ENCODE measurements around the gene LRRC75A.
"Not testable (repeated sequence)": the region's sequence is repeated elsewhere in the genome, so short reads cannot be mapped to it uniquely, and the experiment has no call there.

LRRC75A gene

DNA sequence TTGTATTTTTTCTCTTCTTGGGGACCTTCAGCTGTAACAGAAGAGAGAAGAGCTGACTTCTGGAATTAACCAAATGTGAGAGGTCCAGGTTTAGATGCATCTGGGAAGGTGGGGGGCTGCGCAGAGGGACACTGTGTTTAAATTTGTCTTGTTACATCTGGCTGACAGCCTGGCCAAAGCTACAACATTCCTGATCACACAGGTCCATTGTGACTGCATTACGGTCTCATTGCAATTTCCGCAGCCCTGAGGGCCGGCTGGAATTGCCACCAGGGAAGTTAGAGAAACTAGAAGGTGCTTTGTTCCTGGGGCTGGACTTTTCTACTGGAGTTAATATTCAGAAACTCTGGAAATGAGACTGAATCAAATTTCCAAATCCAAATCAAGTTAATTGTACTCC is 37.9 kb upstream of the LRRC75A start:
- H3K79me2 ChIP-seq (ENCODE audit: insufficient read depth, low read length), result no peaks in the 10 kb centered on the region
- no peak overlapping the region for H3K4me3 ChIP-seq (ENCODE audit: low read depth in 1 of 2, low read length in 2 of 2)
- DNase-seq, result no peak
- H3K27ac ChIP-seq (ENCODE audit: low read length), result no peak overlapping the region
- H2AFZ ChIP-seq (ENCODE audit: low read depth, low read length), result no peak overlapping the region
- H3K27me3 ChIP-seq (ENCODE audit: insufficient read depth, low read length, poor library complexity), result peaks cover 22% of the 10 kb centered on the region
- TF ChIP-seq EZH2 (IDR thresholded peaks at IDR 0.05; ENCODE audit: borderline replicate concordance, low read depth, low read length, severe bottlenecking), result no peak
- TF ChIP-seq, protein P1, sequence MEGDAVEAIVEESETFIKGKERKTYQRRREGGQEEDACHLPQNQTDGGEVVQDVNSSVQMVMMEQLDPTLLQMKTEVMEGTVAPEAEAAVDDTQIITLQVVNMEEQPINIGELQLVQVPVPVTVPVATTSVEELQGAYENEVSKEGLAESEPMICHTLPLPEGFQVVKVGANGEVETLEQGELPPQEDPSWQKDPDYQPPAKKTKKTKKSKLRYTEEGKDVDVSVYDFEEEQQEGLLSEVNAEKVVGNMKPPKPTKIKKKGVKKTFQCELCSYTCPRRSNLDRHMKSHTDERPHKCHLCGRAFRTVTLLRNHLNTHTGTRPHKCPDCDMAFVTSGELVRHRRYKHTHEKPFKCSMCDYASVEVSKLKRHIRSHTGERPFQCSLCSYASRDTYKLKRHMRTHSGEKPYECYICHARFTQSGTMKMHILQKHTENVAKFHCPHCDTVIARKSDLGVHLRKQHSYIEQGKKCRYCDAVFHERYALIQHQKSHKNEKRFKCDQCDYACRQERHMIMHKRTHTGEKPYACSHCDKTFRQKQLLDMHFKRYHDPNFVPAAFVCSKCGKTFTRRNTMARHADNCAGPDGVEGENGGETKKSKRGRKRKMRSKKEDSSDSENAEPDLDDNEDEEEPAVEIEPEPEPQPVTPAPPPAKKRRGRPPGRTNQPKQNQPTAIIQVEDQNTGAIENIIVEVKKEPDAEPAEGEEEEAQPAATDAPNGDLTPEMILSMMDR (IDR thresholded peaks at IDR 0.05; ENCODE audit: borderline replicate concordance, extremely low read depth, low read length, poor library complexity, severe bottlenecking), result no peak
- ATAC-seq (ENCODE audit: insufficient read depth, low read depth), result no peak
- peaks cover 4% of the 10 kb centered on the region for H3K4me1 ChIP-seq (ENCODE audit: insufficient read depth, low read length)
- no peaks in the 10 kb centered on the region for H3K9me3 ChIP-seq (ENCODE audit: insufficient read depth, low read length, severe bottlenecking)
- H4K20me1 ChIP-seq (ENCODE audit: insufficient read depth, low read length), result no peaks in the 10 kb centered on the region
- H3K4me2 ChIP-seq (ENCODE audit: insufficient read depth, low read length), result no peak overlapping the region
- H3K36me3 ChIP-seq (ENCODE audit: insufficient read depth, low read length), result no peaks in the 10 kb centered on the region
- no peak overlapping the region for H3K9ac ChIP-seq (ENCODE audit: low read depth, low read length)

DNA sequence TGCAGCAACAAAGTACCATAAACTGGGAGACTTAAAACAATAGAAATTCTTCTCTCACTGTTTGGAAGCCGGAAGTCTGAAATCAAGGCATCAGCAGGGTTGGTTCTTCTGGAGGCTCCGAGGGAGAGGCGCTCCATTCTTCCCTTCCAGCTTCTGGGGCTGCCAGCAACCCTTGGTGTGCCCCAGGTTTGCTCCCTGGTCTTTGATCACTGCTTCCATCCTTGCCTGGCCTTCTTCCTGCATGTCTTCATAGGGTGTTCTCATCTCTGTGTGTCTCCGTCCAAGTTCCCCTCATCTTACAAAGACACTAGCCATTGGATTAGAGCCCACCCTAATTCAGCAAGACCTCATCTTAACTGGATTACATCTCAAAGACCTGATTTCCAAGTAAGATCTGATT is 35.3 kb upstream of the LRRC75A start:
- DNase-seq (no peak), ATAC-seq (ENCODE audit: insufficient read depth, low read depth) (no peak)
- H3K9me3 ChIP-seq (ENCODE audit: insufficient read depth, low read length, severe bottlenecking), result no peaks in the 10 kb centered on the region
- H2AFZ ChIP-seq (ENCODE audit: low read depth, low read length), result no peak overlapping the region
- no peaks in the 10 kb centered on the region for H3K4me1 ChIP-seq (ENCODE audit: insufficient read depth, low read length)
- TF ChIP-seq EZH2 (IDR thresholded peaks at IDR 0.05; ENCODE audit: borderline replicate concordance, low read depth, low read length, severe bottlenecking), result no peak
- TF ChIP-seq, protein P1 (IDR thresholded peaks at IDR 0.05; ENCODE audit: borderline replicate concordance, extremely low read depth, low read length, poor library complexity, severe bottlenecking), result no peak
- H3K79me2 ChIP-seq (ENCODE audit: insufficient read depth, low read length), result no peaks in the 10 kb centered on the region
- H3K27me3 ChIP-seq (ENCODE audit: insufficient read depth, low read length, poor library complexity), result peaks cover 22% of the 10 kb centered on the region
- no peak overlapping the region for H3K4me2 ChIP-seq (ENCODE audit: insufficient read depth, low read length)
- H3K36me3 ChIP-seq (ENCODE audit: insufficient read depth, low read length), result no peaks in the 10 kb centered on the region
- H4K20me1 ChIP-seq (ENCODE audit: insufficient read depth, low read length), result no peaks in the 10 kb centered on the region
- no peak overlapping the region for H3K27ac ChIP-seq (ENCODE audit: low read length)
- H3K9ac ChIP-seq (ENCODE audit: low read depth, low read length), result no peak overlapping the region
- H3K4me3 ChIP-seq (ENCODE audit: low read depth in 1 of 2, low read length in 2 of 2), result no peak overlapping the region

DNA sequence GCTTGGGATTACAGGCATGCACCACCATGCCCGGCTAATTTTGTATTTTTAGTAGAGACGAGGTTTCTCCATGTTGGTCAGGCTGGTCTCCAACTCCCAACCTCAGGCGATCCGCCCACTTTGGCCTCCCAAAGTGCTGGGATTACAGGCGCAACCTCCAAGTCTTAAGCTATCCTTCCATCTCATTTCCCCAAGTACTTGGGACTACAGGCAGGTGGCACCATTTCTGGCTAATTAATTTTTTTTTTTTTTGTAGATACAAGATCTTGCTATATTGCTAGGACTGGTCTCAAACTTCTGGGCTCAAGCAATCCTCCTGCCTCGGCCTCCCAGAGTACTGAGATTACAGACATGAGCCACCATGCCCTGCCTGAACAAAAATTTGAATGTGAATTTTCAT is 33.6 kb upstream of the LRRC75A start:
- H3K36me3 ChIP-seq (ENCODE audit: insufficient read depth, low read length); H3K9ac ChIP-seq (ENCODE audit: low read depth, low read length); ATAC-seq (ENCODE audit: insufficient read depth, low read depth); H2AFZ ChIP-seq (ENCODE audit: low read depth, low read length); H3K27ac ChIP-seq (ENCODE audit: low read length); H3K79me2 ChIP-seq (ENCODE audit: insufficient read depth, low read length); DNase-seq; H3K9me3 ChIP-seq (ENCODE audit: insufficient read depth, low read length, severe bottlenecking); H3K4me3 ChIP-seq (ENCODE audit: low read depth in 1 of 2, low read length in 2 of 2); H3K4me2 ChIP-seq (ENCODE audit: insufficient read depth, low read length); H3K4me1 ChIP-seq (ENCODE audit: insufficient read depth, low read length); H4K20me1 ChIP-seq (ENCODE audit: insufficient read depth, low read length): not testable (repeated sequence)
- H3K27me3 ChIP-seq (ENCODE audit: insufficient read depth, low read length, poor library complexity), result peaks cover 22% of the 10 kb centered on the region
- TF ChIP-seq, protein P1 (IDR thresholded peaks at IDR 0.05; ENCODE audit: borderline replicate concordance, extremely low read depth, low read length, poor library complexity, severe bottlenecking), result peak; percentile 14
